NOMO-1 (cell line): ENCODE data around the gene TMEM50A.
"Not testable (repeated sequence)": the region's sequence is repeated elsewhere in the genome, so short reads cannot be mapped to it uniquely, and the experiment has no call there.

Experiments
- DNase-seq, 2 experiments: peaks; one replicate each; lab custom pipeline; 2025; ENCODE audit not compliant: unreplicated experiment in 2 of 2; lab: John Stamatoyannopoulos, UW

TMEM50A gene

DNA sequence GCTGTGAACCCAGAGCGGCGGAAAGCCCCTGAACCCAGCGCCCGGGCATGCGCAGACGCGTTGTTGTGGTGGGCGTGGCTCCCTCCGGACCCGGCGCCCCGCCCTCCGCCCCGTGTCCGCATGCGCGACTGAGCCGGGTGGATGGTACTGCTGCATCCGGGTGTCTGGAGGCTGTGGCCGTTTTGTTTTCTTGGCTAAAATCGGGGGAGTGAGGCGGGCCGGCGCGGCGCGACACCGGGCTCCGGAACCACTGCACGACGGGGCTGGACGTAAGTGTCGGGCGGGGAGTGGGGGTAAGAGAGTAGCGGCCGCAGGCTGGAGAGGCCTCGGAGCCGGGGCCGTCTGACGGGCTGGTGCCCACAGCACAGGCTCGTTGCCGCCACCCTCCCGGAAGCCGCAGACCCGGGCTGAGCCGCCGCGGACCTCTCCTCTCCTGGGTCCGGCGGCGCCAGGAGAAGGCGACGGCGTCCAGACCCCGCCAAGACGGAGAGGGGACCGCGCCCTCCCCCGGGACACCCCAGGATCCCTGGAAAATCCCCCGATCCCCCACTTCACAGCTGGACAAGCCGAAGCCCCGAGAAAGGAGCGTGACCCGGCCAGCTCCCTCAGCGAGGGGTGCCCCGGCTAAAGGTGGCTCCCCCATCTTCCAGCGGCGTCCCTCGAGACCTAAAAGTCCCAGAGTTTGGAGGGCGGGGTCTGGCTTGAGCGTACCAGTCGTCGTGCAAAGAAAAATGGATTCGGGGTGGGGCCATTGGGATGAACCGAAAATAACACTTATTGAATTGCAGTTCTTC lies at the start of gene TMEM50A:
TMEM50A (plus strand) TSS at position 147 of the 794 bp plus-strand sequence. CDS start 2,153 bp downstream, outside the sequence.
- peak; percentile 66 to 75 for DNase-seq

DNA sequence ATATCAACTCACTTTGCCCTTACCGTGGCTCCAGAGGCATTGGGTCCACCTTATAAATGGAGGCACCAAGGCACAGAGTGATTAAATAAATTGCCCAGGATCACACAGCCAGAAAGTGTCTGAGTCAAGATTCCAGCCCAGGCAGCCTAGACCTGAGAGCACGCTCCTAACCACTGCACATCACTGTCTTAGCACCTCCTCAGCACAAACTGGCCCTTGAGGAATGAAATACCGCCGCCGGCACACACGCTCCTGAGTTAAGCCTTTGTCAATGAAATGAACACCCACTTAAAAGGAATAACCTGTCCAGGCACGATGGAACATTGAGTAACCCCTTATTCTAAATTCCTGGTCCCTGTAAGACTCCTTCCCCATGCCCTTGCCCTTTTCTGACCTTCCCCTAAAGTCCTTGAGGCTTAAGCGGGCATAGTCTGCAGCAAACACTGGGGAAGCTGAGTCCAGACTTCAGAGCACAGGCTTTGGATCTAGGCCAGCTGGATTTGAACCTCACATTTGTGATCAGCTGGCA lies 49.5 kb upstream of the TMEM50A start:
- DNase-seq = not testable (repeated sequence)

DNA sequence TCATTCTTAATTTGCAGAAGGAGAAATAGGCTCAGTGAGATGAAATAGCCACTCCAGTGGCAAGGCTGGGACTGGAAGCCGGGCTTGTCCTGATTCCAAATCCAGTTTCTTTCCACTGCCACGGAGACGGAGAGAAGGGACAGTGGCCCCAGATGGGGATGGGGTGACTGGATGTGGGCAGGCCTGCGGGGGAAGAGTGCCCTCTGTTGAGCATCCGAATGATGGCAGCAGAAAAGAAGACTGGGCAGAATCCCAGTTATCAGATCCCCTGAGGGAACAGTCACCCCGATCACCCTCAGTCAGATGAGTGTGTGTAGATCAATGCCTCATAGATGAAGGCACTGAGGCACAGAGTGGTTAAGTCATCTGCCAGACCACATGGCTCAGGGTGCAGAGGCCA lies 48.1 kb upstream of the TMEM50A start:
- DNase-seq = peak in 1 of 2 experiments; percentile 18

DNA sequence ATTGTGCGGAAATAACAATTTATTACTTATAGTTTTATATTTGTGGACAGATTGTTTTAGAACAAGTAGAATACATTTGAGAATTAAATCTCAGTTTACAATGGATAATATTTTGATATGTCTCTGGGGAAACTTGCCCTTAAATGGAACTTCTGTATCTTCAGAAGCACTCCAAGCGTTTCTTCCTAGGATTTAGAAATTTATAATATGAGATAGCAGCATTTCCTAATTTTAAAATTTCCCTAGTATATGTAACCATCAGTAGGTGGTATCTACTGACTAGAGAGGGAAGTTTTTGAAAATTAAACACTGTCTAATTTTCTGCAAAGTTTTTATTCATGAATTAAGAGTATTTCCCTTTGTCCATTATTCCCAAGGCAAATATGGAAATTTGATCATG lies 44.7 kb upstream of the TMEM50A start:
- not testable (repeated sequence) for DNase-seq

DNA sequence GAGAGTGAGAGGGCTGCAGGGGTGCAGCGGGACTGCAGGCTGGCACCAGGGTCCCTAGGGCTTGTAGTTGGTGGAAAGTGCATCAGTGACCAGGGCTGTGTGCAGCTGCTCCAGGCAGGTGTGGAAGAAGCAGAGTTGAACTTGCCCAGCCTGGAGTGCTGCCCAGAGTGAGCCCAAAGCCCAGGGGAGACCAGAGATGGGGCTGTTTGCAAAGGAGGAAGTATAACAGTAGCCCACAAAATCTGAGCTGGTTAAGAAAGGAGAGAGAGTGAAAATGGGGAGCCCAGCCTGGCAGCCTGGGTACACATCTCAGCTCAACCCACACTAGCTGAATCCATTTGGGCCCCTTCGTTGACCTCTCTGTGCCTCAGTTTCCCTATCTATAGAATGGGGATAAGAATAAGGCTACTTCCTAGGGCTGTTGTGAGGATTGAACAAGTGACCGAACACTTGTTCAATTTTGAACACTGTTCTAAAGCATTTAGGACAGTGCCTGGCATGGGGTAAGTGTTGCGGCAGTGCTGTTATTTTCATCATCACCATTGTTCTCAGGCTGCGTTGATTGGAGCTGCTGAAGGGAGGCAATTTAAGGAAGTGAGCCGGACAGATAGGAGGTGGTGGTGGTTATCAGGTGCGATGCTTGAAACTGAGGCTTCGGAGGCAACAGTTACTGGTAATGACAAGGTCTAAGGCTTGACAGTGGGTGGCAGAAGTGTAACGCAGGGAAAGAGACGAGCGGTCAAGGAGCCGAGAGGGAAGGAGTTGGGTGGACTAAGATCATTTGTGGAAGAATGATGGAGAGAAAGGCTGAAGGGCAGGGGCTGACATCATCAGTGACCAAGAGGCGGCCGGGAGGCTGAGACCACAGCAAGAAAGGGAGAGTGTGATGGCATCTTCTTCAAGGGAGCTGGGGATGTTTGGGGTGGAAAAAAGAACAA lies 43.0 kb upstream of the TMEM50A start:
- DNase-seq = not testable (repeated sequence)

DNA sequence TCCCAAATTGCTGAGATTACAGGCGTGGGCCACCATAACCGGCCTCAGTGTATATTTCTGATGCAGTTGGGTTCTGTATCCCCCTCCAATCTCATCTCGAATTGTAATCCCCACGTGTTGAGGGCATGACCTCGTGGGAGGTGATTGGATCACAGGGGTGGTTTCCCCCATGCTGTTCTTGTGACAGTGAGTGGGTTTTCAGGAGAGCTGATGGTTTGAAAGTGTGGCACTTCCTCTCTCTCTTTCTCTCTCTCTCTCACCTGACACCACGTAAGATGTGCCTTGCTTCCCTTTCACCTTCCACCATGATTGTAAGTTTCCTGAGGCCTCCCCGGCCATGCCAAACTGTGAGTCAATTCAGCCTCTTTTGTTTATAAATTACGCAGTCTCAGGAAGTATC lies 41.6 kb upstream of the TMEM50A start:
- not testable (repeated sequence) for DNase-seq

DNA sequence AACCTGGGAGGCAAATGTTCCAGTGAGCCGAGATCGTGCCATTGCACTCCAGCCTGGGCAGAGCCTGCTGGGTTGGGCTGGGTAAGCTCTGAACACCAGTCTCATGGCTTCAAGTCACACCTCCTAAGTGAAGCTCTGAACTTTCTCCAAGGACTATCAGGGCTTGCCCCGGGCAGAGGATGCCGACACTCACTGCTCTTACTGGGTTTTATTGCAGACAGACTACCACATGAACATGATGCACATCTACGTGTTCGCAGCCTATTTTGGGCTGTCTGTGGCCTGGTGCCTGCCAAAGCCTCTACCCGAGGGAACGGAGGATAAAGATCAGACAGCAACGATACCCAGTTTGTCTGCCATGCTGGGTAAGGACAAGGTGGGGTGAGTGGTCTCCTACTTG lies 37.4 kb upstream of the TMEM50A start:
- DNase-seq = not testable (repeated sequence)

DNA sequence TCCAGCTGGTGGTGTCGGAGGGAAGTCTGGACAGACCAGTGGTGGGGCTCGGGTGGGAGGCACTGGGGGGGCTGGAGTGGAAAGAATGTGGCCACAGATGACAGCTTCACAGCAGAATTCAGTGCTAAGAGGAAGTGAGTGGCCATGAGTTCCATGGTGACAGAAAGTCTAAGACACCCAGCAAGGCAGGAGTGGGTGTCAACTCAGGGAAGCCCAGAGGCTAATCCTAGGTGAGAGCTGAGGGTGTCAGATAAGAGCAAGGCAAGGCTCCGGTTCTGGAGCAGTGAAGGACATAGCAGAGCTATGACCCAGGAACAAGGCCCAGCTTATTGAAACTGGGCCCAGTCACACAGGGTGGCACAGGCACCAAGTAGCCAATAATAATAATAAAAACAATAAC lies 35.8 kb upstream of the TMEM50A start:
- not testable (repeated sequence) for DNase-seq

DNA sequence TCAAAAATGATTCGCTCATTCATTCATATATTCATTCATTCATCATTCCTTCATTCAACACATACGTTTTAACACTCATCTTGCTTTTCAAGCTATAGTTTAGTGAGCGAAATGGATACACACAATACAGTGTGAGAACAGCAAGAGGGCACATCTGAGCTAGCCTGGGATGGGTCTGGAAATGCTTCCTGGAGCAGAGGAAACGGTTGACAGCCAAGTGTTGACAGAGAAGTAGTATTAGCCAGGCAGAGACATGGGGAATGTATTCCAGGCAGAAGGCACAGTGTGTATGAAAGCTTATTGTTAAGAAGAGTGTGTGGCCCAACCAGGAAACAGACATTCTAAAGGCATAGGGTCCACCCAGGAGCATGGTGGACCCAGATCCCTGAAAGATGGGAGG lies 33.2 kb upstream of the TMEM50A start:
- not testable (repeated sequence) for DNase-seq

DNA sequence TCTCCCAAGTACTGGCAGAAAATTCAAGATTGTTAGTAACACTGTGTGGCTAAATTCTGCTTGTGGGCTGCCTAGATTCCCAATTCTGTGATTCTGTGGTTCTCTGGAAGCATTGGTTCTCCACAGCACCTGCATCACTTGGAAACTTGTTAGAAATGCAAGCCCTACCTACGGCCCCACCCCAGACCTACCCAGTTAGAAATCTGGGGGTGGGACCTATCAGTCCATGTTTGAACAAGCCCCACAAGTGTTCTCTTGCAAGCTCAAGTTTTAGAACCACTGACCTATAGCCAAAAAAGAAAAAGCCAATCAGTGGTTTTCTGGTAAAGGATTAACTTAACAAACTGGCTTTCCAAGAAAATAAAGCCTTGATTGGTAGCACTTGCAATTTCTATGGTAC lies 30.0 kb upstream of the TMEM50A start:
- DNase-seq = not testable (repeated sequence)

DNA sequence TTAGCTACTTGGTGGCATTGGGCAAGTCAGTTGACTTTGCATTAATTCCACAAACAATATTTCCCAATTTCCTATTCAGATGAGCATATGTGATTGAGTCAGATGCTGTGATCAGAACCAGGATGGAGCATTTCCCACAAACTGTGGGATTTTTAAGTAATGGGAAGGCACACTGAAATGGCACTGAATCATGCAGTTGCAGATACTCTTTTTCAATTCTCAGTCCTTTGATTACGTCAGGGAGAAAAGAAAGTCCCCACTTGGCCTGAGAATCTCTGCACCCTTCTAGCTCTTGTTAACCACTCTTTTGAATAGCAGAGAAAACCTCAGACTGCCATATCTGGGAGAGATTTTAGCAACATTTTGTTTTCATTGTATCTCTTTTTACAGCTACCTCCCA lies 29.0 kb upstream of the TMEM50A start:
- not testable (repeated sequence) for DNase-seq

DNA sequence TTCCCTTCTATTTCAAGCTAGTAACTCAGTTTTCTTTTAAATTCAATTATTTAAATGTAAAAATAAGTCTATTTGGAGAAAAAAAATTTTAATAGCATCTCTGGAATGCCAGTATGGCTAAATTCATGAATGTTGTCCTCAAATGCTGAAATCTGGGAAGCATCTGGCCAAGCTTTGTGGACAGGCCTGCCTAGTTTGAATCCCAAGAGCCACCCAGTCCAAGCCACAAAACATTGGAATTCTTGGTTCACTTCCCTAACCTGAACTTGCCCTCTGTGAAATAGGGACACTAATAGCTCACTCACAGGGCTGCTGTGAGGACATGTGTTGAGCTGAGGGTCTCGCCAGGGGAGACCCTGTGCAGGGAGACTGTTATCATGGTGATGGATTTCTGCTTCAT lies 28.6 kb upstream of the TMEM50A start:
- not testable (repeated sequence) for DNase-seq

DNA sequence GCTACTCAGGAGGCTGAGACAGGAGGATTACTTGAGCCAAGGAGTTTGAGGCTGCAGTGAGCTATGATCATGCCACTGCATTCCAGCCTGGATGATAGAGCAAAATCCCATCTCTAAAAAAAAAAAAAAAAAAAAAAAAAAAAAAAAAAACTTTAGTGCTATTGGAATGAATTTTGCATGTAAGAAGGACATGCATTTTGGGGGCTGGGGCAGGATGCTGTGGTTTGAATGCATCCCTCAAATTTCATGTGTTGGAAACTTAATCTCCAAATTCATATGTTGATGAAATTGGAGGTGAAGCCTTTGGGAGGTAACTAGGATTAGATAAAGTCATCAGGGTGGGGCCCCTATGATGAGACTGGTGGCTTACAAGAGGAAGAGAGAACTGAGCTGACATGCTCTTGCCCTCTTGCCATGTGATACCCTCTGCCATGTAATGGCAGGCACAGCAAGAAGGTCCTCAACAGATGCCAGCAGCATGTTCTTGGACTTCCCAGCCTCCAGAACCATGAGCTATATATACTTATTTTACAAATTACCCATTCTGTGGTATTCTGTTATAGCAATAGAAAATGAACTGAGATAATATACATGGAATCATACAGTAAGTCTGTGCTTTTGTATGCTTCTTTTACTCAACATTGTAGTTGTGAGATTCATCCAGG lies 25.2 kb upstream of the TMEM50A start:
- DNase-seq = not testable (repeated sequence)

DNA sequence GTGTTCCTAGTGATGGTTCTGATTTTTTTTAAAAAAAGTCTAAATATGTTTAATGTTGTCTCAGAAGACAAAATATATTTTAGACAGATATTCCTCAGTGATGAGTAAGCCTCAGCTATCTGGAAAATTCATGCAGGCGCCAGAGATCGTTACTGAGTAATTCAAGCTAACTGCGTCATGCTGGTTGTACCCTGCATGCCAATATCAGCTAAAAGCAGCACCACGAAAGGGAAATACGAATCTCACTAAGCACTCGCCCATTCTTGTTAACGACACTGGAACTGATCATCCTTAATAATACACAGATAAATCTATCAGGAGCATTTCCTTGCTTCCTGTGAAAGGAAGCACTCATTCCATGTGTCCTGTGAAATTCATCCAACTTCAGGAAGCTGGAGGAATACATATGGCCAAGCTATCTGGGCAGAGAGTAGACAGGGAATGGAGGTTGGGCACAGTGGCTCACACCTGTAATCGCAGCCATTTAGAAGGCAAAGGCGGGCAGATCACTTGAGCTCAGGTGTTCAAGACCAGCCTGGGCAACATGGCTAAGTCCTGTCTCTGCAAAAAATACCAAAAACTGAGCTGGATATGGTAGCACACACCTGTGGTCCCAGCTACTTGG lies 17.7 kb upstream of the TMEM50A start:
- not testable (repeated sequence) for DNase-seq

DNA sequence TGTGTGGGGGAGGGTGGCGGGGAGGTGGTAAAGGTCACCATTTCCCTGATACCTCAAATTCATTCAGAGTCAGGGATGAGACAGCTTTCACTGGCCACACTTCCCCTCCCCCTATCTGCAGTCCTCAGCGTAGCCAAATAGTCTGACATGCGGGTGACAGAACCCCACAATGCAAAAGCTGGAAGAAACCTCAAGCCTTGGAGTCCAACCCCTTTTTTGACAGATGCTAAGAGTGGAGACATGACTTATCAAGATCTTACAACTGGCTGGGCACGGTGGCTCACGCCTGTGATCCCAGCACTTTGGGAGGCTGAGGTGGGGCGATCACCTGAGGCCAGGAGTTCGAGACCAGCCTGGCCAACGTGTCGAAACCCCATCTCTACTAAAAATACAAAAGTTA lies 16.0 kb upstream of the TMEM50A start:
- DNase-seq = not testable (repeated sequence)

DNA sequence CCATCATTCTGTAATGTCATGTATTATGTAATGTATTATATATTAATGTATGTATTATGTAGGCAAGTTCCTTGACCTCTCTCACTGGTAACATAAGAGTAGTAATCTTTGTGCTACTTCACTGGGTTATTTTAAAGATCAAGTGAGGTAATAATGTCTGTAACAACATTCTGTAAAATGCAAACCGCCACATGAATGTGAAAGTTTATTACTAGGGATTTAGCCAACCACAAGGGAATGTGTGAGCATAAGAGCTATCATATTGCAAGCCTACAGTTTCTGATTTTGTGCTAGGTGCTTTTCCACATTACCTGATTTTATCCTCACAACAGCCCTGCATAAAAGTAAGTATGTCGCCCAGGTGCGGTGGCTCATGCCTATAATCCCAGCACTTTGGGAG lies 13.7 kb upstream of the TMEM50A start:
- DNase-seq = not testable (repeated sequence)

DNA sequence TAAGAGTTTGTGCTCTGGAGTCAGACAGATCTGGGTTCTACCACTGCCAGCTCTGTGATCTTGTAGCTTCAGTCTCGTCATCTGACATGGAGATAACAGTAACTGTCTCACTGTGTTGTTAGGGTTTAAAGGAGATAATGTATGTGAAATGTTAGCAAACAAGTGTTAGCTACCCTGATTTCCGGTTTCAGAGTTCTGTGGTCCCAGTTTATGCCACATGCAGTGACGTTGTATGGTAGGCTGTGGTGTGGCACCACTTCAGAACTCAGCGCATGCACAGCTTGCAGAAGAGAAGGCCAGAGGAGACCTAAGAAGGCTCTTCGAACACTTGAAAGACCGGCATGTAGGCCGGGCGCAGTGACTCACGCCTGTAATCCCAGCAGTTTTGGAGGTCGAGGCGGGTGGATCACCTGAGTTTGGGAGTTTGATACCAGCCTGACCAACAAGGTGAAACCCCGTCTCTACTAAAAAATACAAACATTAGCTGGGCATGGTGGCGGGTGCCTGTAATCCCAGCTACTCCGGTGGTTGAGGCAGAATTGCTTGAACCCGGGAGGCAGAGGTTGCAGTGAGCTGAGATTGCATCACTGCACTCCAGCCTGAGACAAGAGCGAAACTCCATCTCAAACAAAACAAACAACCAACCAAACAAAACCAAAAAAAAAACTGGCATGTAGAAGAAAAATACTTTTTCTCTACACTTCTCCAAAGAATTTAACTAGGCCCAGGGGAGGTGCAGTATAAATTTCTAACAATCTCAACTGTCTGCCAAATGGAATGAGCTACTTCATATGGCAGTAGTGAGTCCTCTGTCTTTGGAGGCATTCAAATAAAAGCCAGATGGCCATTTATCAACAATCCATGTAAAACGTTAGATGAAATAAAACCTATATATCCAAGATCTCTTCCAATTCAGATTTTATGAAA lies 10.0 kb upstream of the TMEM50A start:
- not testable (repeated sequence) for DNase-seq

DNA sequence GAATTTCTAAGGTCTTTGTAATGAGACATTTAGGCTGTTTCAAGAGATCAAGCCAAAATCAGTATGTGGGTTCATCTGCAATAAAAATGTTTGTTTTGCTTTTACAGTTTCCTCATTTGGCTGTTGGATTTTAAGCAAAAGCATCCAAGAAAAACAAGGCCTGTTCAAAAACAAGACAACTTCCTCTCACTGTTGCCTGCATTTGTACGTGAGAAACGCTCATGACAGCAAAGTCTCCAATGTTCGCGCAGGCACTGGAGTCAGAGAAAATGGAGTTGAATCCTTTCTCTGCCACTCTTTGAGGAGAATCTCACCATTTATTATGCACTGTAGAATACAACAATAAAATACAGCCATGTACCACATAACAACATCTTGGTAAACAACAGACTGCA lies 9.3 kb upstream of the TMEM50A start:
- DNase-seq = not testable (repeated sequence)

DNA sequence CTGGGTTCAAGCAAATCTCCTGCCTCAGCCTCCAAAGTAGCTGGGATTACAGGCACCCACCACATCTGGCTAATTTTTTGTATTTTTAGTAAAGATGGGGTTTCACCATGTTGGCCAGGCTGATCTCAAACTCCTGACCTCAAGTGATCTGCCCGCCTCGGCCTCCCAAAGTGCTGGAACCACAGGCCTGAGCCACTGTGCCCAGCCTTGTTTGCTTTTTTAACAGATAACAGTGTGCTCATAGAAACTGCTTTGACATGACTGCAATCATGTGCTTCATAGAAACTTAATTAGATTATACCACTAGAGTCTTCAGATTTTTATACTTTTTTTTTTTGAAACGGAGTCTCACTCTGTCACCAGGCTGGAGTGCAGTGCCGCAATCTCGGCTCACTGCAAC lies 8.8 kb upstream of the TMEM50A start:
- not testable (repeated sequence) for DNase-seq
